Measurements from ENCODE around the gene HECTD1.
"Not testable (repeated sequence)": the region's sequence is repeated elsewhere in the genome, so short reads cannot be mapped to it uniquely, and the experiment has no call there.

The HECTD1 gene

GRCh38 chr14:31142455-31143087, 65.0 kb downstream of the HECTD1 start:
- DNase-seq (ENCODE audit: low read depth), result no peak

GRCh38 chr14:31139301-31139847, 68.2 kb downstream of the HECTD1 start:
- no peak for DNase-seq (ENCODE audit: low read depth)

- no peak for DNase-seq (ENCODE audit: low read depth)
Observed at GRCh38 chr14:31138301-31138700, 69.3 kb downstream of the HECTD1 start.

GRCh38 chr14:31137214-31137889, 70.2 kb downstream of the HECTD1 start:
- no peak for DNase-seq (ENCODE audit: low read depth)

- no peak for DNase-seq (ENCODE audit: low read depth)
Observed at GRCh38 chr14:31133133-31133532, 74.5 kb downstream of the HECTD1 start.

GRCh38 chr14:31128601-31129526, 78.7 kb downstream of the HECTD1 start:
- no peak for DNase-seq (ENCODE audit: low read depth)

- DNase-seq (ENCODE audit: low read depth), result no peak
Observed at GRCh38 chr14:31127690-31128089, 79.9 kb downstream of the HECTD1 start.

GRCh38 chr14:31126680-31127079, 80.9 kb downstream of the HECTD1 start:
- DNase-seq (ENCODE audit: low read depth), result no peak

GRCh38 chr14:31125231-31125630, 82.4 kb downstream of the HECTD1 start:
- no peak for DNase-seq (ENCODE audit: low read depth)

GRCh38 chr14:31124197-31124596, 83.4 kb downstream of the HECTD1 start:
- DNase-seq (ENCODE audit: low read depth), result no peak

GRCh38 chr14:31122921-31123320, 84.7 kb downstream of the HECTD1 start:
- DNase-seq (ENCODE audit: low read depth), result no peak

- DNase-seq (ENCODE audit: low read depth), result no peak
Observed at GRCh38 chr14:31122098-31122611, 85.4 kb downstream of the HECTD1 start.

GRCh38 chr14:31118892-31119291, 88.7 kb downstream of the HECTD1 start:
- no peak for DNase-seq (ENCODE audit: low read depth)

GRCh38 chr14:31113794-31114193, 93.8 kb downstream of the HECTD1 start:
- DNase-seq (ENCODE audit: low read depth), result no peak

- no peak for DNase-seq (ENCODE audit: low read depth)
Observed at GRCh38 chr14:31110872-31111271, 96.7 kb downstream of the HECTD1 start.

- DNase-seq (ENCODE audit: low read depth), result no peak
Observed at GRCh38 chr14:31109257-31109656, 98.3 kb downstream of the HECTD1 start.

GRCh38 chr14:31106768-31107167, 100.8 kb downstream of the HECTD1 start:
- DNase-seq (ENCODE audit: low read depth), result no peak

GRCh38 chr14:31097081-31097480, 110.5 kb downstream of the HECTD1 start:
- DNase-seq (ENCODE audit: low read depth), result no peak

- no peak for DNase-seq (ENCODE audit: low read depth)
Observed at GRCh38 chr14:31096255-31096654, 111.3 kb downstream of the HECTD1 start.

GRCh38 chr14:31095817-31096216, 111.8 kb downstream of the HECTD1 start:
- DNase-seq (ENCODE audit: low read depth), result not testable (repeated sequence)

GRCh38 chr14:31093884-31094839, 113.4 kb downstream of the HECTD1 start:
- DNase-seq (ENCODE audit: low read depth), result not testable (repeated sequence)
